Psoas muscle (tissue), 8 donors: Measurements from ENCODE around the gene C1orf167. TPM values are rescaled to one million over a fixed set of nuclear protein-coding genes. Genes with fewer than 3 reads are reported as not detected.
A peak's percentile ranks its signal among the peaks of the same experiment; 100 is the strongest.

Experiments
- ATAC-seq, 4 donors: fragments of 200-7000 bp; cut with Tn5 transposase; one replicate each; pipeline ENCODE4 v1.9.1; 2020; ENCODE audit warnings: moderate library complexity in 3 of 4, mild to moderate bottlenecking in 2 of 4
- DNase-seq, 2 donors: peaks; one replicate each; pipeline ENCODE4 v3.0.0-alpha.2; 2020
- H3K27ac ChIP-seq: fragments of 200-600 bp; one replicate; pipeline ENCODE4 v1.8.0; 2022
- H3K27me3 ChIP-seq, 3 donors: fragments of 200-600 bp in 1 of 3; one replicate each; pipeline versions ENCODE4 v1.6.1 to v1.8.0; 2013 to 2022; ENCODE audit warnings: low read length in 2 of 3, mild to moderate bottlenecking in 2 of 3, moderate library complexity in 1 of 3; ENCODE audit not compliant: insufficient read depth in 3 of 3
- H3K36me3 ChIP-seq, 2 donors: fragments of 200-600 bp in 1 of 2; one replicate each; pipeline versions ENCODE4 v1.6.1 to v1.8.0; 2013 to 2022; ENCODE audit warnings: low read depth in 1 of 2, mild to moderate bottlenecking in 1 of 2, moderate library complexity in 1 of 2; ENCODE audit not compliant: insufficient read depth in 1 of 2
- H3K4me1 ChIP-seq: fragments of 200-600 bp; one replicate; pipeline ENCODE4 v1.8.0; 2022
- H3K4me3 ChIP-seq: fragments of 200-600 bp; one replicate; pipeline ENCODE4 v1.8.0; 2022; ENCODE audit warnings: mild to moderate bottlenecking
- H3K9me3 ChIP-seq: fragments of 200-600 bp; one replicate; pipeline ENCODE4 v1.8.0; 2022
- CTCF ChIP-seq: fragments of 200-600 bp; IDR thresholded peaks from one replicate; pipeline ENCODE4 v1.8.0; 2022; ENCODE audit warnings: antibody characterized with exemption
- WGBS, 3 donors: extraction: QIAGEN DNeasy Blood & Tissue Kit; methylation state at CpG; one replicate each; pipeline versions ENCODE4 v1.1.6 to v1.1.7; 2013; 5-methylcytosine and 5-hydroxymethylcytosine counted together
- intact Hi-C, 2 donors: fragments of 100-400 bp; cut with DNase I; formaldehyde crosslinking; loops; one replicate each; pipeline versions ENCODE4 v1.11.0 to v1.14.2; 2022
- polyA plus RNA-seq, 3 donors: library from polyadenylated mRNA; stranded (reverse); fragments of 200-250 nt; gene quantifications; one replicate each; pipeline ENCODE4 v1.2.3, GENCODE V29; 2013
- total RNA-seq, 4 donors: library from RNA; stranded (reverse); fragmentation: NEBNext Ultra II Directional in 2 of 4; extraction: Animal tissue kit (Norgen Biotek cat#: 25700) in 2 of 4; gene quantifications; one replicate each; pipeline versions ENCODE4 v1.2.1 to v1.2.4, GENCODE V29; 2021 to 2023
- donor health status: healthy with polysubstance abuse.
- donor health status: DM: no; HTN: no; CAD: no; lungs with moderate emphysema.
- donor health status: Bipolar disorder and iron deficiency.
- donor health status: healthy.
- donor health status: DM: yes; HTN: yes; CAD: no.
- donor health status: DM: no; HTN: no; CAD: no.
- donor health status: DM: no; HTN: no; CAD: no.
- donor health status: DM: yes; HTN: yes; CAD: no.

The C1orf167 gene
- total and polyA plus RNA-seq, 7 donors: 1.8 to 5.3 (median 2.5) TPM

- H3K36me3 ChIP-seq: peaks cover 5 to 74% of the 10 kb centered on the region in 2 donors
- intact Hi-C loops: no loop called here
- H3K4me1 ChIP-seq: peaks cover 28% of the 10 kb centered on the region
- WGBS, 3 donors: 94 to 99% (median 96%) methylated on average over 5 of the region's 5 CpGs
- no peak overlapping the region for H3K4me3 ChIP-seq
- H3K27ac ChIP-seq: peak overlapping the region; percentile 7
- ATAC-seq: no peak
- H3K27me3 ChIP-seq: no peaks in the 10 kb centered on the region
- no peaks in the 10 kb centered on the region for H3K9me3 ChIP-seq
- TF ChIP-seq CTCF: no peak
- DNase-seq: no peak
Observed at GRCh38 chr1:11799099-11799498, 37.1 kb downstream of the C1orf167 start.

- DNase-seq (no peak), ATAC-seq (no peak)
- intact Hi-C loops: loop anchor here in 1 of 2 donors (10.0 kb wide), 1 partner anchor 535 kb away; no protein-coding TSS in a partner anchor
- no peaks in the 10 kb centered on the region for H3K9me3 ChIP-seq
- no peaks in the 10 kb centered on the region for H3K27me3 ChIP-seq
- no peak overlapping the region for H3K27ac ChIP-seq
- H3K36me3 ChIP-seq: peaks cover 5 to 66% of the 10 kb centered on the region in 2 donors
- 94 to 96% (median 96%) methylated on average over 8 to 9 of the region's 9 CpGs for WGBS, 3 donors
- TF ChIP-seq CTCF: no peak
- H3K4me1 ChIP-seq: peaks cover 36% of the 10 kb centered on the region
- H3K4me3 ChIP-seq: no peak overlapping the region
Observed at GRCh38 chr1:11799896-11800295, 37.9 kb downstream of the C1orf167 start.

- Histone ChIP-seq H3K4me1 (peaks cover 33% of the 10 kb centered on the region), H3K27ac (peak overlapping the region; percentile 99), H3K9me3 (no peaks in the 10 kb centered on the region), H3K27me3 (no peaks in the 10 kb centered on the region), H3K4me3 (no peak overlapping the region), H3K36me3 (peaks cover 4 to 62% of the 10 kb centered on the region in 2 donors)
- 88 to 94% (median 91%) methylated on average over 8 of the region's 8 CpGs for WGBS, 3 donors
- DNase-seq (no peak), ATAC-seq (no peak)
- no peak for TF ChIP-seq CTCF
- intact Hi-C loops: loop anchor here in 1 of 2 donors (10.0 kb wide), 1 partner anchor 534 kb away; no protein-coding TSS in a partner anchor
Observed at GRCh38 chr1:11800391-11800755, 38.4 kb downstream of the C1orf167 start.

GRCh38 chr1:11800756-11801433 is 38.9 kb downstream of the C1orf167 start:
- TF ChIP-seq CTCF: no peak
- intact Hi-C loops: loop anchor here in 1 of 2 donors (10.0 kb wide), 1 partner anchor 534 kb away; no protein-coding TSS in a partner anchor
- H3K36me3 ChIP-seq: peaks cover 2 to 56% of the 10 kb centered on the region in 2 donors
- H3K4me1 ChIP-seq: peaks cover 33% of the 10 kb centered on the region
- H3K9me3 ChIP-seq: no peaks in the 10 kb centered on the region
- peak overlapping the region; percentile 99 for H3K27ac ChIP-seq
- no peak for DNase-seq
- no peak for ATAC-seq
- H3K27me3 ChIP-seq: no peaks in the 10 kb centered on the region
- 83 to 85% (median 85%) methylated on average over 21 of the region's 21 CpGs for WGBS, 3 donors
- H3K4me3 ChIP-seq: peak overlapping the region; percentile 93
